Activated T-cell treated with anti-CD3 and anti-CD28 coated beads for 24 hours (primary cell): ENCODE results near the gene MCC.
A peak's percentile ranks its signal among the peaks of the same experiment; 100 is the strongest.

Experiments
- DNase-seq: peaks from one replicate; pipeline ENCODE4 v3.0.0-alpha.2; 2020; ENCODE audit warnings: low read depth

MCC gene

GRCh38 chr5:113319256-113320053 is 168.8 kb downstream of the MCC start:
- DNase-seq: no peak

DNA sequence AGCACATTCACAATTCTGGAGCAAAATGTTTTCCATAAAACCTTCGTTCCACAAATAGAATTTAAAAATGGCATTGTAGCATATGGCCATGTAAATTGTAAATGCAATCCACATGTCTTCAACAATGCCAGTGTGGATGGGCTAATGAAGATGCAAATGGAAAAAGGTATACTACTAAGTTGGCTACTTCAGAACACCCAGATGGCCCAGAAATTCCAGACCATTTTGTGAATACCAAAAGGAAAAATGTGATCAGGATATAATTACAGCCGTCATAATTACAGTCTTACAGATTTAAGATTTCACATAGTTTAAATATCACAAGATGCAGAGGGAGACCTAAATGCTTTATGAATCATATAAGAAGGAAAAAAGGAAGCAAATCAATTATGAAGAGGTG is 170.6 kb downstream of the MCC start:
- no peak for DNase-seq

DNA sequence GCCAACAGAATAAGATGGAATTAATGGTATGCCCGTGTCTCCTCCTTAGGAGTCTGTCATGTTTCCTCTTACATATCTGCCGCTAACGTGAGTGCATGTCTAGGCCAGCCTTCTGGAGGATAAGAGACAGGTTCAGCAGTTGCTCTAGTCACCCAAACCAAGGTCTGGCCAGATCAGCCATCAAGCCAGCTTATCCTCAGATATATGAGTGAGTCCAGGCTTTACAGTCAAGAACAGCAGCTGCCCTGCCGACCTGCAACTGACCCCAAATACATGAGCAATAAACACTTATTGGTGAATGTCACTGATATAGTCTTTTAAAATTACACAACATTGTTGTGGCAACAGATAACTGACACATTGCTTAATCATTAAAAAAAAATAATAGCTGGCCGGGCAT is 177.0 kb downstream of the MCC start:
- DNase-seq: no peak

GRCh38 chr5:113302120-113302519 is 186.1 kb downstream of the MCC start:
- DNase-seq: no peak

GRCh38 chr5:113299591-113299990 is 188.7 kb downstream of the MCC start:
- DNase-seq: no peak

- no peak for DNase-seq
These were observed 191.6 kb downstream of the MCC start for GRCh38 chr5:113296676-113297075.

DNA sequence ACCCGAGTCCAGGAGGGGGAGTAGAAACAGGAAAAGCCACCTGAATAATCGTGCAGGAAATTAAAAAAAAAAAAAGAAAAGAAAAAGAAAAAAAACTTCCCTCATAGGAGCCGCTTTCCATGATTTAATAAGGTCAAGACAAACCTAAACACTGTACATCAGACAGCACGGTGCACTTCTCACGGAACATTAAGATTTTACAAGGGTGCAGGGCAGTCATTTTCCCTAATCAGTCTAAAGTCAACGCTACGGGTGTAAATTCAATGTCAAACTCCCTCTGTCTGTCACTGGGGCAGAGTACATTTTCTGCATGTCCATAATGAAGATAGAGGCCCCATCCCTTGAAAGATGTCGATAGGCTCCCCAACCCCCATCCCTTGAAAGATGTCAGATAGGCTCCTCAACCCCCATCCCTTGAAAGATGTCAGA is 193.1 kb downstream of the MCC start:
- no peak for DNase-seq

- peak; percentile 61 for DNase-seq
These were observed 193.7 kb downstream of the MCC start for GRCh38 chr5:113294311-113295110.

GRCh38 chr5:113293975-113294310 is 194.3 kb downstream of the MCC start:
- DNase-seq: no peak

DNA sequence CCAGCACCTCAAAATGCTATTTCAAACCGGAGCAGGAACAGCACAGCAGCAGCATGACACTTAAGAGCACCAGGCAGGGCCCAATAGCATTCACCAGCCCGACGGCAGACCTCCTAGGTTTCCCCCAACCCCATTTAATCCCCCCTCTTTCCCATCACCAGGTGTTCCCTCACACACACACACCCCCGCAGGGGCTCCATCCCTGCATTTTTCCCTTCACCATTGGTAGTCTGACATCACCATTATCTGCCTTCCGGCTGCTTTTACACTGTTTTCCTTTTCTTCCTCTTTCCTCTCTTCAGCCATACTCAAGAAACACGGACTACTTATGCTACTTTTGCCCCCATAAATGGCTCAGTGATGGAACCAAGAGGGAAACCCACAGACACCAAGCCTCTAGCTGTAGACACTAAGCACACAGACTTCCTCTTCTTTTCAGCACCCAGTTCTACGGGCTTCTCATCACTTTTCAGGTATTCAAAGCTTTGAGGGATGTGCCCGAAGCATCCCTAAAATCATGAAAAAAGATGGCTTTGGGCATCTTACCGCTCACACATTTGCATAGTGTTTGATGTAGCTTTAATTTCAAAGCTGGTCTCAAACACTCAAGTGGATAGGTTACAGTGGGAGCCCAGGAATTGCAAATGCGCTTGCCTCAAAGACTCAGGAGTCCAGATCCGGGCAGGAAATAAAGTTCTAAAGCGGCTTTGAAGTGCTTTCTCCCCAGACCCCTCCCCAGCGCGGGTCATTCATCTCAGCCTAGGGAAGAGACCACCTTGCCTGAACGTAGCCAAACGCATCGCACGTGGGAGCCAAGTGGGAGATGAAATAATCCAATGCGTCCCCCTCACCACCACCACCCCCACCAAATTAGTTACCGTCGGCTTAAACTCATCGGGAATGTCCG is 194.9 kb downstream of the MCC start:
- DNase-seq: no peak

DNA sequence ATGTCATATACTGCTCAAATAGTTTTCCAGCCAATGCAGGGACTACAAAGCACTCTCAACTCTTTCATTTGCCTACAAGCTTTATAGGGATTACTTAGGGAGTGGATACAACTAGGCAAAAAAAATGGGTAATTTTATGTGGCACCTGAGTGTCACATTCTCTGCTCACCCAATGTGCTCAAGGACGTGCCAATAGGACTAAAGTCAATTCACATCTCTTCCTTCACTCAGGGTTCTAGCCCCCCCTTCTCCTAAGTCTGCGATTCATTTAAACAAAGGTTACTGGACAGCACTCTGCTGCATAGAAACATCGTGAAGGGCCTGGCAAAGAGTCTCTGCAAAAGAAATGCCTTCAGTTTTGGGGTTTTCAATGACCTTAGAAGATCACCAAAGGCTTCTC is 195.8 kb downstream of the MCC start:
- DNase-seq: no peak

GRCh38 chr5:113283558-113283957 is 204.7 kb downstream of the MCC start:
- DNase-seq: no peak

DNA sequence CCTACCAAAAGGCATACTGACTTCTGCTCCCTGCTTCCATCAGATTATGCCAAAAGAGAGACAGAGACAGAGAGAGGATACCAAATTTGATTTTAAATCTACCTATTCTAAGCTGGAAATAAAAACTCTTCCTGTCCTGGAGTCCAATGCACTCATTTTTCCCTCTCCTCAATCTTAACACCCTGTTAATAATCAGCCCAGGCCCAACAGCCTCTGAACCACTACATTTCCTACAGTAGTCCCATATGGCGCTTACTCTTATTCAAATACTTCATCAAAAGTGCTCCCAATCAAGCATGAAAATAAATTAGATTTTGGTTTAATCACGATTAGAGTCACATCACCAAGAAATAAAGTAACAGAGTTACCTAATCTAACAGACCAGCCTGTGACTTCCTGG is 205.8 kb downstream of the MCC start:
- no peak for DNase-seq

DNA sequence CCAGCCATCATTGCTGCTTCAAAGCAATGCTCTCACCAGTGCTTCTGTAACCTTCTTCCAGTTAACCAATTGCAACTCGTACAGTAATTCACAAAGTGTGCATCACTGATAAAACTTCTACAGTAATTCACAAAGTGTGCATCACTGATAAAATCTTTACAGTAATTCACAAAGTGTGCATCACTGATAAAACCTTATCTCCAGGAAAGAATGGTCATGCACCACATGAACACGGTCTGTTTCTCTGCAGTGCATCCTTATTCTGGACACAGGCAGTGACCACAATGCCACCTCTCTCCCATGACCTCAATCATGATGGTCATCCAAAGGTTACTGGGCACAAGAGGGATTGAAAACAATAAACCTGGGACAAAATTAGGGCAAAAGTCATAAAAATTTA is 207.1 kb downstream of the MCC start:
- no peak for DNase-seq

DNA sequence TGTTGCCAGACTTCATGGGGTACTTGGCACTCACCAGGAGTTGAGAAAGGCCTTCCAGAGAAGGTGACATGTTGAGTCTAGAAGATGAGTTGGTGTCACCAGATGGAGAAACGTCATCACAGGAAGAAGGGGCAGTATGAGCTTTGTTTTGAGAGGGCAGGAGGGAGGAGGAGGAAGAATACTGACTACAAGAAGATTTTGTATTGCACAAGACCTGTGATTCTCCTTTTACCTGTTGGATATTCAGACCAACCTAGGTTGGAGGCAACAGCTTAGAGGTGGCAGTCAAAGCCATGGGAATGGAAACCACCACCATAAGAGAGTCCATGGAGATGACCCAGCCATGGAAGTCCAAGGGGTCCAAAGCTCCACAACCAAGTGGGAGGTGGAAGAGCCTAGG is 207.7 kb downstream of the MCC start:
- DNase-seq: no peak

GRCh38 chr5:113278976-113279375 is 209.3 kb downstream of the MCC start:
- DNase-seq: no peak

- DNase-seq: no peak
These were observed 211.8 kb downstream of the MCC start for GRCh38 chr5:113276493-113276892.

DNA sequence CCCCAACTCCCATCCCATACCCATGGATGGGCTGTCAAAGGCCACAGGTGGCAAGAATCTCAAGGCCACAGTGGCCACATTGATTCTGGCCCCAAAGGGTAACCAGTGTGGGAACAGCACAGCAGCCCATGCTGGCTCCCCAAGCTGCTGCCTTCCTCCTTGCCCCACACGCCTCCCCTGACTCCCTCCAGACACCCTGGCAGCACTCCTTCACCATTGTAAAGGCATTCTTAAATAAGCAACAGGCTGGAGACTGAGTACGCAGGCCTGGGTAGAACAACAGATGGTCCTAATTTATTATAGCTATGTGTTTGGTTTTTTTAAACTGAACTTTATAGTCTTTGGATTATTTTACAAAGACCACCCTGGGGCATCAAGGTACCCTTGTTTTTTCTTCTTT is 212.3 kb downstream of the MCC start:
- DNase-seq: no peak

DNA sequence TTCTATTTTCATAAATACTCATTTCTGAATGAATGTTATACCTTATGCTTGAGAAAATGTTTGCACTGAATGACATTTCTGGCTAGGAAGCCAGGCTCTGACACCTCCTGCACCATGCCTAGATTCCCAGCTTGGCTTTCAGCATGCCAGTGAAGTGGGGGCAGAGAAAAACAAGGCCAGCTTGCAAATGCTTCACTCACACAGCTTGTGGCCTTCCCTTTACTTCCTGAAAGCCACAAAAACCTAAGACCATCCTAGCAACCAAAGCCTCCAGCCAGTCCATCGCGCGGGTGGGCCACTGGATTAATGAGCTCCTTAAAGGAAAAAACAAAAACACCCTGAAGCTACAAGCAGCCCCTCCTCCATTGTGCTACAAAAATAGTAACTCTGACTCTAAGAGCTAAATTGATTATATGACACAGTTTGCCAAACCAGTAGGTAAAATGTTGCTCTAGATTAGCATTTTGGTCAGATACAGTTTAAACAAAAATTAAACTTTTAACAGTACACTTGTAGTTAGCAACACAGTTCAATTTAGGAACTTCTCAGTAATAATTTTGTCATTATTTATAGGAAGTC is 213.3 kb downstream of the MCC start:
- no peak for DNase-seq

DNA sequence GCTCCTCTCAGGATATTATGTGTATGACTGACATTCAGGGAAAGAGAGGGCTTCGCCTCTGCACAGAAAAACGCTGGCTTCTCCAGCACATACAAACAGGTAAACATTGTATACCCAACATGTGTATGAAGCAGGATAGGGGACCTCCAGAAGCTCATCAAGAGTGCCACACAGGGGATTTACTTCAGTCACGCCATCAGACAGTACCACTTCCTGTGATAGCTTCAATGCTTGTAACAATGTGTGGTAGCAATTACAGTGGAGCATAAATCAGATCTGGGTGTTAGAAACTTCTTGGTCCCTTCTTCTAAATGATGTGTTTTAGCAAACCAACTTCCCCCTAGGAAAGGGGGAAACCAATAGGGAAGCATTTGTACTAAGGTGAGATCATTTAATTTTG is 214.3 kb downstream of the MCC start:
- no peak for DNase-seq

DNA sequence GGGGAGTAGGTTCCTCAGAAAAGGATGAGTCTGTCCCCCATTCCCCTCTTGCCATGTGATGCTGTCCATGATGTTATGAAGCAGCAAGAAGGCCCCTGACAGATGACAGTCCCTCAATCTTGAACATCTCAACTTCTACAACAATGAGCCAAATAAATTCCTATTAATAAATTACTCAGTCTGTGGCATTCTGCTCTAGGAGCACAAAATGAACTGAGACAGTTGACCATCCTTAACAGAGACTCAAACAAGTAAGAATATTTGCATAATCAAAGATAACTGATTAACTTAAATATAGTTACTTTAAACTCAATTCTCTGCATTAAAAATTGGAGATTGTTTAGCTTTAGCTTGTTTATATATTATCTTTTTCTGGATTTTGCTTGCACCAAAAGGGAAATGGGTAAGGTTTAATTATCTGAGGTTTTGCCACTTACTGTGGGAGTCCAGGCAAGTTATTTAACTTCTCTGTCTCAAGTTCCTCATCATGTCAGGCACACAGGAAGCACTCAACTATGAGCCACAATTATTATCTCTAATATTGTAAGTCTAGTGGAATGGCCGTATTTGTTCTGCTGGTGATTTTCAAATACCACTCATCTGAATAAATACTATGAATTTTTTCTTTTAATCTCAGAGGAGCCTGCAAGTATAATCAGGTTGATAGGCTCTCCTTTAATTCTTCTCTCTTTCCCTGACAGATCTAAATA is 216.4 kb downstream of the MCC start:
- no peak for DNase-seq

DNA sequence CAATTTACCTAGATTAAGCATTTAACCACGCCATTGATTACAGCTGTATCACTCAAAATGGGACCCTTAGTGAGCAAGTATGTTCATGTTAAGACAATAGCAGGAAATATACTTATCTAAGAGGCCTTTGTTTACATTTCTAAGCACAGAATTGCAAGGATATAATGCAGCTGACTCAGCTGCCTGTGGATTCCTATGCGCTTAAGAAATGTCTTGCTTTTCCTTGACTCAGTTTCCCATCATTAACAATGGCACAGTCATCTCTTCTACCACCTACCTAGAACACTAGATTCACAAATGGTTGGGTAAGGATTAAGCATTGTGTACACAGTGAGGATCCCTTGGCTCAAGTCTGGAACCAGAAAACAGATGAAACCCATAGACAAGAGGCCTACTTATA is 217.2 kb downstream of the MCC start:
- DNase-seq: no peak
